Fibroblast of skin of right biceps (primary cell): ENCODE data around the gene IL1RAPL2.
"Not testable (repeated sequence)": the region's sequence is repeated elsewhere in the genome, so short reads cannot be mapped to it uniquely, and the experiment has no call there.

ENCODE experiments used
- DNase-seq: peaks from one replicate; pipeline ENCODE4 v3.0.0-alpha.2; 2013

Gene IL1RAPL2

GRCh38 chrX:104863466-104863865 is 297.5 kb downstream of the IL1RAPL2 start:
- no peak for DNase-seq

GRCh38 chrX:104864296-104864695 is 298.3 kb downstream of the IL1RAPL2 start:
- DNase-seq: no peak

- DNase-seq: no peak
These were observed 311.5 kb downstream of the IL1RAPL2 start for GRCh38 chrX:104877504-104877903.

- DNase-seq: no peak
These were observed 336.1 kb downstream of the IL1RAPL2 start for GRCh38 chrX:104902070-104902469.

- not testable (repeated sequence) for DNase-seq
These were observed 343.7 kb downstream of the IL1RAPL2 start for GRCh38 chrX:104909694-104910093.

GRCh38 chrX:104913348-104913747 is 347.3 kb downstream of the IL1RAPL2 start:
- DNase-seq: no peak

- not testable (repeated sequence) for DNase-seq
These were observed 348.7 kb downstream of the IL1RAPL2 start for GRCh38 chrX:104914686-104915085.

- no peak for DNase-seq
These were observed 352.1 kb downstream of the IL1RAPL2 start for GRCh38 chrX:104918122-104918521.

GRCh38 chrX:104921584-104922205 is 355.7 kb downstream of the IL1RAPL2 start:
- no peak for DNase-seq

GRCh38 chrX:104922206-104922621 is 356.2 kb downstream of the IL1RAPL2 start:
- DNase-seq: peak; percentile 59

GRCh38 chrX:104929324-104929723 is 363.3 kb downstream of the IL1RAPL2 start:
- DNase-seq: no peak

GRCh38 chrX:104935581-104935980 is 369.6 kb downstream of the IL1RAPL2 start:
- DNase-seq: no peak

GRCh38 chrX:104953251-104953650 is 387.3 kb downstream of the IL1RAPL2 start:
- DNase-seq: no peak

GRCh38 chrX:104961926-104962325 is 395.9 kb downstream of the IL1RAPL2 start:
- no peak for DNase-seq

- DNase-seq: no peak
These were observed 402.2 kb downstream of the IL1RAPL2 start for GRCh38 chrX:104968241-104968640.

GRCh38 chrX:104972737-104973136 is 406.7 kb downstream of the IL1RAPL2 start:
- no peak for DNase-seq

GRCh38 chrX:104987063-104987462 is 421.1 kb downstream of the IL1RAPL2 start:
- DNase-seq: peak; percentile 33

- DNase-seq: no peak
These were observed 422.0 kb downstream of the IL1RAPL2 start for GRCh38 chrX:104988038-104988437.

GRCh38 chrX:104995546-104995945 is 429.5 kb downstream of the IL1RAPL2 start:
- DNase-seq: no peak

- DNase-seq: no peak
These were observed 440.1 kb downstream of the IL1RAPL2 start for GRCh38 chrX:105006103-105006502.

GRCh38 chrX:105006996-105007395 is 441.0 kb downstream of the IL1RAPL2 start:
- no peak for DNase-seq

GRCh38 chrX:105013719-105014118 is 447.7 kb downstream of the IL1RAPL2 start:
- no peak for DNase-seq

- no peak for DNase-seq
These were observed 451.6 kb downstream of the IL1RAPL2 start for GRCh38 chrX:105017641-105018040.

GRCh38 chrX:105018865-105019264 is 452.9 kb downstream of the IL1RAPL2 start:
- no peak for DNase-seq

- DNase-seq: not testable (repeated sequence)
These were observed 463.0 kb downstream of the IL1RAPL2 start for GRCh38 chrX:105028962-105029361.
